ENCODE results near the gene APMAP. TPM values are rescaled to one million over a fixed set of nuclear protein-coding genes. Genes with fewer than 3 reads are reported as not detected.

The APMAP gene
- total and polyA plus RNA-seq, 10 of the 15 experiments (the other 5 are each of a cell fraction or from before 2014, with no cell fraction given): 12.1 to 60.2 (median 32.7) TPM

DNA sequence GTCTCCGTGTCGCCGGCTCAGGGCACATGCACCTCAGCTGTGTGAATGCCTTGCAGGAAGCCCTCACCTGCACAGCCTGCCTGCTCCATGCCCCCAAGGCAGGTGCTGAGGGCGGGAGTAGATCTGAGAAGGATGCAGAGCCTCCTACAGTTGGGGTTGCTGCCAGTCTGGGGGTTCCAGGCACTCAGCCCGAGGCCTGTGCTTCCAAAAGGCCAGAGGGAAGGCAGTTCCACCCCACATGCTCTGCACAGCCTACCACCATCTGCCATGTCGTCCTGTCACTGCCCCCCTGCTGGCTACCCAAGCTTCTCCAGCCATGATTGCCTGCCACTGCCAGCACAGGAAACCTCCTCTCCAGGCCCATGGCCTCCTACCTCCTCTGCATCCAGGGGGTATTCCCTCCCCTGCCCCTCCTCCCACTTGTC lies 46.1 kb upstream of the APMAP start:
- Histone ChIP-seq H4K20me1 (ENCODE audit: control insufficient read depth, insufficient read depth) (no peaks in the 10 kb centered on the region), H3K79me2 (ENCODE audit: control insufficient read depth, insufficient read depth, low read length) (peaks cover 2% of the 10 kb centered on the region), H3K4me3 (no peak overlapping the region), H3K9ac (ENCODE audit: control insufficient read depth, insufficient read depth, low read length) (no peak overlapping the region), H3K27me3 (replicated peaks in 1 of 2; ENCODE audit: control insufficient read depth in 2 of 2, insufficient read depth in 2 of 2, low read length in 1 of 2) (no peaks in the 10 kb centered on the region), H3K4me1 (ENCODE audit: control insufficient read depth, insufficient read depth, low read length) (peaks cover 41% of the 10 kb centered on the region), H2AFZ (ENCODE audit: control insufficient read depth, low read depth, low read length) (no peak overlapping the region), H3K9me3 (replicated peaks; ENCODE audit: control insufficient read depth, insufficient read depth, low read length) (no peaks in the 10 kb centered on the region), H3K4me2 (ENCODE audit: control insufficient read depth, insufficient read depth) (no peak overlapping the region), H3K27ac (ENCODE audit: control insufficient read depth, insufficient read depth) (no peak overlapping the region), H3K36me3 (ENCODE audit: control insufficient read depth in 2 of 2, insufficient read depth in 2 of 2, low read length in 1 of 2) (no peaks in the 10 kb centered on the region; a peak in 1 of 4 replicates)
- ChIA-PET CTCF (no interaction called here), RAD21 (ENCODE audit: unreplicated experiment) (interaction anchor here (1.0 kb wide), 1 partner anchor 19 kb away, joined by 3 read pairs; the partner anchor contains the start of gene ACSS1), POLR2A (no interaction called here), SMC1A (ENCODE audit: uncharacterized antibody, unreplicated experiment) (no interaction called here)
- intact Hi-C loops (cut with micrococcal nuclease; ENCODE audit: unreplicated experiment): no loop called here
- DNase-seq (ENCODE audit: low read depth, low spot score) (no peak), FAIRE-seq (no peak), ATAC-seq (no peak)
- no peak for TF ChIP-seq ETV6 (conservative IDR thresholded peaks at IDR 0.05 in 1 of 2, IDR thresholded peaks at IDR 0.05 in 1 of 2; ENCODE audit: borderline replicate concordance in 1 of 2, low read depth in 1 of 2)
- 85% methylated on average over 5 of the region's 6 CpGs for WGBS (ENCODE audit: insufficient coverage, insufficient replicate concordance, low lambda C conversion rate, missing lambda C conversion rate)
- BruUV-seq (replicated peaks): no TSS peak
- in situ Hi-C loops (cut with MboI): no loop called here

DNA sequence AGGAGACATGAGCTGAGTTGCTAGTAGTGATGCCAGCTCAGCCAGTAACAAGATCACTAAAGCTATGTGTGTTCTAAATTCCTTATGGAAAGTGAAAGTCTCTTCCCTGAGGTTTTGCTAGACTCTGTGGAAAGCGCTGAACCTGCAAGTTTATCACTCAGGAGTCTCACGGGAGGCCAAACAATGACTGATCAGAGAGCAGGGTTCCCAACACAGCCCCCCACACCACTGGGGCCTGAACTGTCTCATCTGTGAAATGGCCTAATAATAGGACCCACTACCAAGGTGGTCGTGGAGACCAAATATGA lies 45.5 kb upstream of the APMAP start:
- no peaks in the 10 kb centered on the region; a peak in 1 of 4 replicates for H3K36me3 ChIP-seq (ENCODE audit: control insufficient read depth in 2 of 2, insufficient read depth in 2 of 2, low read length in 1 of 2)
- WGBS (ENCODE audit: insufficient coverage, insufficient replicate concordance, low lambda C conversion rate, missing lambda C conversion rate): 39% methylated on average over 3 of the region's 3 CpGs
- H3K4me3 ChIP-seq: no peak overlapping the region
- in situ Hi-C loops (cut with MboI): no loop called here
- ChIA-PET SMC1A (ENCODE audit: uncharacterized antibody, unreplicated experiment) (interaction anchor here (1.1 kb wide), 1 partner anchor 26 kb away, joined by 3 read pairs; no protein-coding TSS in a partner anchor), CTCF (interaction anchor here (0.5 to 0.9 kb wide), 3 partner anchors 27 to 699 kb away, joined by 3 read pairs; no protein-coding TSS in a partner anchor), RAD21 (ENCODE audit: unreplicated experiment) (interaction anchor here (1.0 kb wide), 1 partner anchor 20 kb away, joined by 3 read pairs; the partner anchor contains the start of gene ACSS1), POLR2A (no interaction called here)
- no peak for FAIRE-seq
- intact Hi-C loops (cut with micrococcal nuclease; ENCODE audit: unreplicated experiment): no loop called here
- no TSS peak for BruUV-seq (replicated peaks)
- peaks cover 2% of the 10 kb centered on the region for H3K79me2 ChIP-seq (ENCODE audit: control insufficient read depth, insufficient read depth, low read length)
- H3K4me2 ChIP-seq (ENCODE audit: control insufficient read depth, insufficient read depth): peak overlapping the region; percentile 50
- no peaks in the 10 kb centered on the region for H3K27me3 ChIP-seq (replicated peaks in 1 of 2; ENCODE audit: control insufficient read depth in 2 of 2, insufficient read depth in 2 of 2, low read length in 1 of 2)
- H2AFZ ChIP-seq (ENCODE audit: control insufficient read depth, low read depth, low read length): no peak overlapping the region
- peaks cover 36% of the 10 kb centered on the region for H3K4me1 ChIP-seq (ENCODE audit: control insufficient read depth, insufficient read depth, low read length)
- no peak overlapping the region for H3K9ac ChIP-seq (ENCODE audit: control insufficient read depth, insufficient read depth, low read length)
- no peak for DNase-seq (ENCODE audit: low read depth, low spot score)
- no peak for ATAC-seq
- no peaks in the 10 kb centered on the region for H3K9me3 ChIP-seq (replicated peaks; ENCODE audit: control insufficient read depth, insufficient read depth, low read length)
- no peaks in the 10 kb centered on the region for H4K20me1 ChIP-seq (ENCODE audit: control insufficient read depth, insufficient read depth)
- no peak overlapping the region for H3K27ac ChIP-seq (ENCODE audit: control insufficient read depth, insufficient read depth)
- no peak for TF ChIP-seq SMARCA5 (IDR thresholded peaks at IDR 0.05)
- no peak for TF ChIP-seq ZZZ3 (IDR thresholded peaks at IDR 0.05; ENCODE audit: control insufficient read depth, insufficient read length, low read depth)
- TF ChIP-seq, protein P1, sequence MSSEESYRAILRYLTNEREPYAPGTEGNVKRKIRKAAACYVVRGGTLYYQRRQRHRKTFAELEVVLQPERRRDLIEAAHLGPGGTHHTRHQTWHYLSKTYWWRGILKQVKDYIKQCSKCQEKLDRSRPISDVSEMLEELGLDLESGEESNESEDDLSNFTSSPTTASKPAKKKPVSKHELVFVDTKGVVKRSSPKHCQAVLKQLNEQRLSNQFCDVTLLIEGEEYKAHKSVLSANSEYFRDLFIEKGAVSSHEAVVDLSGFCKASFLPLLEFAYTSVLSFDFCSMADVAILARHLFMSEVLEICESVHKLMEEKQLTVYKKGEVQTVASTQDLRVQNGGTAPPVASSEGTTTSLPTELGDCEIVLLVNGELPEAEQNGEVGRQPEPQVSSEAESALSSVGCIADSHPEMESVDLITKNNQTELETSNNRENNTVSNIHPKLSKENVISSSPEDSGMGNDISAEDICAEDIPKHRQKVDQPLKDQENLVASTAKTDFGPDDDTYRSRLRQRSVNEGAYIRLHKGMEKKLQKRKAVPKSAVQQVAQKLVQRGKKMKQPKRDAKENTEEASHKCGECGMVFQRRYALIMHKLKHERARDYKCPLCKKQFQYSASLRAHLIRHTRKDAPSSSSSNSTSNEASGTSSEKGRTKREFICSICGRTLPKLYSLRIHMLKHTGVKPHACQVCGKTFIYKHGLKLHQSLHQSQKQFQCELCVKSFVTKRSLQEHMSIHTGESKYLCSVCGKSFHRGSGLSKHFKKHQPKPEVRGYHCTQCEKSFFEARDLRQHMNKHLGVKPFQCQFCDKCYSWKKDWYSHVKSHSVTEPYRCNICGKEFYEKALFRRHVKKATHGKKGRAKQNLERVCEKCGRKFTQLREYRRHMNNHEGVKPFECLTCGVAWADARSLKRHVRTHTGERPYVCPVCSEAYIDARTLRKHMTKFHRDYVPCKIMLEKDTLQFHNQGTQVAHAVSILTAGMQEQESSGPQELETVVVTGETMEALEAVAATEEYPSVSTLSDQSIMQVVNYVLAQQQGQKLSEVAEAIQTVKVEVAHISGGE (CRISPR knock-in tag; IDR thresholded peaks at IDR 0.05): no peak
- TF ChIP-seq SRF (IDR thresholded peaks at IDR 0.05; ENCODE audit: low read depth in 2 of 2, low read length in 2 of 2): no peak
- no peak for TF ChIP-seq LARP7 (IDR thresholded peaks at IDR 0.05)
- no peak for TF ChIP-seq ZSCAN29 (IDR thresholded peaks at IDR 0.05)
- TF ChIP-seq NBN (IDR thresholded peaks at IDR 0.05): no peak
- TF ChIP-seq NFXL1 (IDR thresholded peaks at IDR 0.05; ENCODE audit: borderline replicate concordance): no peak
- TF ChIP-seq ZNF622 (IDR thresholded peaks at IDR 0.05): no peak
- no peak for TF ChIP-seq MYC (IDR thresholded peaks at IDR 0.05; ENCODE audit: insufficient read depth, insufficient read length, insufficient replicate concordance, low read length, severe bottlenecking)
- TF ChIP-seq POLR2A (IDR thresholded peaks at IDR 0.05; ENCODE audit: low read depth, low read length): no peak
- TF ChIP-seq FOXM1 (IDR thresholded peaks at IDR 0.05; ENCODE audit: low read depth, low read length): no peak
- no peak for TF ChIP-seq FOS (IDR thresholded peaks at IDR 0.05; ENCODE audit: borderline replicate concordance, extremely low read depth, insufficient read length)
